ENCODE results near the gene ONECUT1. TPM values are rescaled to one million over a fixed set of nuclear protein-coding genes. Genes with fewer than 3 reads are reported as not detected.
A peak's percentile ranks its signal among the peaks of the same experiment; 100 is the strongest.

The ONECUT1 gene
- total RNA-seq, 1 experiment from 2014 or later = 35.9 TPM

GRCh38 chr15:52745326-52746161 is 44.6 kb downstream of the ONECUT1 start (continued):
- TF ChIP-seq ZNF281 (CRISPR knock-in tag; IDR thresholded peaks at IDR 0.05) = no peak
- peak; percentile 90 for TF ChIP-seq MAX (CRISPR knock-in tag; IDR thresholded peaks at IDR 0.05)
- TF ChIP-seq E2F1 (CRISPR knock-in tag; IDR thresholded peaks at IDR 0.05) = no peak
- TF ChIP-seq, protein P1, sequence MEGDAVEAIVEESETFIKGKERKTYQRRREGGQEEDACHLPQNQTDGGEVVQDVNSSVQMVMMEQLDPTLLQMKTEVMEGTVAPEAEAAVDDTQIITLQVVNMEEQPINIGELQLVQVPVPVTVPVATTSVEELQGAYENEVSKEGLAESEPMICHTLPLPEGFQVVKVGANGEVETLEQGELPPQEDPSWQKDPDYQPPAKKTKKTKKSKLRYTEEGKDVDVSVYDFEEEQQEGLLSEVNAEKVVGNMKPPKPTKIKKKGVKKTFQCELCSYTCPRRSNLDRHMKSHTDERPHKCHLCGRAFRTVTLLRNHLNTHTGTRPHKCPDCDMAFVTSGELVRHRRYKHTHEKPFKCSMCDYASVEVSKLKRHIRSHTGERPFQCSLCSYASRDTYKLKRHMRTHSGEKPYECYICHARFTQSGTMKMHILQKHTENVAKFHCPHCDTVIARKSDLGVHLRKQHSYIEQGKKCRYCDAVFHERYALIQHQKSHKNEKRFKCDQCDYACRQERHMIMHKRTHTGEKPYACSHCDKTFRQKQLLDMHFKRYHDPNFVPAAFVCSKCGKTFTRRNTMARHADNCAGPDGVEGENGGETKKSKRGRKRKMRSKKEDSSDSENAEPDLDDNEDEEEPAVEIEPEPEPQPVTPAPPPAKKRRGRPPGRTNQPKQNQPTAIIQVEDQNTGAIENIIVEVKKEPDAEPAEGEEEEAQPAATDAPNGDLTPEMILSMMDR (IDR thresholded peaks at IDR 0.05) = no peak
- TF ChIP-seq SP1 (CRISPR knock-in tag; conservative IDR thresholded peaks at IDR 0.05) = 0 out of 2 replicates have a peak, but pooled peaks have one; percentile 31
- TF ChIP-seq, protein P2, sequence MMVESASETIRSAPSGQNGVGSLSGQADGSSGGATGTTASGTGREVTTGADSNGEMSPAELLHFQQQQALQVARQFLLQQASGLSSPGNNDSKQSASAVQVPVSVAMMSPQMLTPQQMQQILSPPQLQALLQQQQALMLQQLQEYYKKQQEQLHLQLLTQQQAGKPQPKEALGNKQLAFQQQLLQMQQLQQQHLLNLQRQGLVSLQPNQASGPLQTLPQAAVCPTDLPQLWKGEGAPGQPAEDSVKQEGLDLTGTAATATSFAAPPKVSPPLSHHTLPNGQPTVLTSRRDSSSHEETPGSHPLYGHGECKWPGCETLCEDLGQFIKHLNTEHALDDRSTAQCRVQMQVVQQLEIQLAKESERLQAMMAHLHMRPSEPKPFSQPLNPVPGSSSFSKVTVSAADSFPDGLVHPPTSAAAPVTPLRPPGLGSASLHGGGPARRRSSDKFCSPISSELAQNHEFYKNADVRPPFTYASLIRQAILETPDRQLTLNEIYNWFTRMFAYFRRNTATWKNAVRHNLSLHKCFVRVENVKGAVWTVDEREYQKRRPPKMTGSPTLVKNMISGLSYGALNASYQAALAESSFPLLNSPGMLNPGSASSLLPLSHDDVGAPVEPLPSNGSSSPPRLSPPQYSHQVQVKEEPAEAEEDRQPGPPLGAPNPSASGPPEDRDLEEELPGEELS (CRISPR knock-in tag; IDR thresholded peaks at IDR 0.05) = no peak; the same call in 1 of the 2 replicates
- TF ChIP-seq NFATC4 (CRISPR knock-in tag; IDR thresholded peaks at IDR 0.05) = no peak; the same call in 1 of the 2 replicates
- peak; percentile 32; the same call in 1 of the 2 replicates for TF ChIP-seq ETV6 (CRISPR knock-in tag; IDR thresholded peaks at IDR 0.05)
- TF ChIP-seq HMGA2 (CRISPR knock-in tag; IDR thresholded peaks at IDR 0.05) = no peak
- TF ChIP-seq ATF3 (CRISPR knock-in tag; conservative IDR thresholded peaks at IDR 0.05) = no peak
- no peak for TF ChIP-seq ZNF263 (CRISPR knock-in tag; IDR thresholded peaks at IDR 0.05; ENCODE audit: low read depth)
- TF ChIP-seq FOXJ3 (CRISPR knock-in tag; IDR thresholded peaks at IDR 0.05; ENCODE audit: borderline replicate concordance) = no peak
- TF ChIP-seq, protein P3, sequence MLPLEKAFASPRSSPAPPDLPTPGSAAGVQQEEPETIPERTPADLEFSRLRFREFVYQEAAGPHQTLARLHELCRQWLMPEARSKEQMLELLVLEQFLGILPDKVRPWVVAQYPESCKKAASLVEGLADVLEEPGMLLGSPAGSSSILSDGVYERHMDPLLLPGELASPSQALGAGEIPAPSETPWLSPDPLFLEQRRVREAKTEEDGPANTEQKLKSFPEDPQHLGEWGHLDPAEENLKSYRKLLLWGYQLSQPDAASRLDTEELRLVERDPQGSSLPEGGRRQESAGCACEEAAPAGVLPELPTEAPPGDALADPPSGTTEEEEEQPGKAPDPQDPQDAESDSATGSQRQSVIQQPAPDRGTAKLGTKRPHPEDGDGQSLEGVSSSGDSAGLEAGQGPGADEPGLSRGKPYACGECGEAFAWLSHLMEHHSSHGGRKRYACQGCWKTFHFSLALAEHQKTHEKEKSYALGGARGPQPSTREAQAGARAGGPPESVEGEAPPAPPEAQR (CRISPR knock-in tag; IDR thresholded peaks at IDR 0.05) = no peak
- TF ChIP-seq ATF1 (CRISPR knock-in tag; IDR thresholded peaks at IDR 0.05) = no peak
- TF ChIP-seq, protein P4, sequence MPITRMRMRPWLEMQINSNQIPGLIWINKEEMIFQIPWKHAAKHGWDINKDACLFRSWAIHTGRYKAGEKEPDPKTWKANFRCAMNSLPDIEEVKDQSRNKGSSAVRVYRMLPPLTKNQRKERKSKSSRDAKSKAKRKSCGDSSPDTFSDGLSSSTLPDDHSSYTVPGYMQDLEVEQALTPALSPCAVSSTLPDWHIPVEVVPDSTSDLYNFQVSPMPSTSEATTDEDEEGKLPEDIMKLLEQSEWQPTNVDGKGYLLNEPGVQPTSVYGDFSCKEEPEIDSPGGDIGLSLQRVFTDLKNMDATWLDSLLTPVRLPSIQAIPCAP (CRISPR knock-in tag; IDR thresholded peaks at IDR 0.05) = no peak
- TF ChIP-seq NR1H2 (CRISPR knock-in tag; IDR thresholded peaks at IDR 0.05) = no peak
- TF ChIP-seq RORB (CRISPR knock-in tag; IDR thresholded peaks at IDR 0.05) = no peak
- no peak for TF ChIP-seq NFYB (CRISPR knock-in tag; conservative IDR thresholded peaks at IDR 0.05; ENCODE audit: low read depth)
- no peak for TF ChIP-seq NFE2L1 (CRISPR knock-in tag; IDR thresholded peaks at IDR 0.05)
- peak; percentile 62; the same call in 1 of the 2 replicates for TF ChIP-seq AR (CRISPR knock-in tag; IDR thresholded peaks at IDR 0.05)
